GM23248 (cell line): ENCODE measurements around the gene PTPRU. TPM values are rescaled to one million over a fixed set of nuclear protein-coding genes. Genes with fewer than 3 reads are reported as not detected.

Experiments
- DNase-seq: peaks from one replicate; pipeline ENCODE4 v3.0.0-alpha.2; 2015
- H2AFZ ChIP-seq: fragments of 200-600 bp; sonication (generic); 2 replicates; pipeline ENCODE4 v1.6.1; 2016; ENCODE audit warnings: antibody characterized with exemption
- H3F3A ChIP-seq: fragments of 200-600 bp; sonication (generic); 2 replicates; pipeline ENCODE4 v1.6.1; 2016; ENCODE audit warnings: mild to moderate bottlenecking, antibody characterized with exemption, mixed run types; ENCODE audit not compliant: insufficient read depth
- H3K27ac ChIP-seq: fragments of 200-600 bp; sonication (generic); 2 replicates; pipeline ENCODE4 v1.5.1; 2016; ENCODE audit warnings: mild to moderate bottlenecking
- H3K27me3 ChIP-seq: fragments of 200-600 bp; sonication (generic); replicated peaks from 2 replicates; pipeline ENCODE4 v1.6.1; 2016; ENCODE audit warnings: mild to moderate bottlenecking; ENCODE audit not compliant: insufficient read depth
- H3K36me3 ChIP-seq: fragments of 200-600 bp; sonication (generic); 2 replicates; pipeline ENCODE4 v1.6.1; 2016; ENCODE audit warnings: low read depth, mild to moderate bottlenecking
- H3K4me1 ChIP-seq: fragments of 200-600 bp; sonication (generic); 2 replicates; pipeline ENCODE4 v1.6.1; 2016; ENCODE audit warnings: mild to moderate bottlenecking; ENCODE audit not compliant: insufficient read depth
- H3K4me2 ChIP-seq: fragments of 200-600 bp; sonication (generic); one replicate; pipeline ENCODE4 v1.6.1; 2016; ENCODE audit warnings: mild to moderate bottlenecking; ENCODE audit not compliant: unreplicated experiment
- H3K4me3 ChIP-seq: fragments of 200-600 bp; sonication (generic); 2 replicates; pipeline ENCODE4 v1.5.1; 2016; ENCODE audit warnings: mild to moderate bottlenecking
- H3K79me2 ChIP-seq: fragments of 200-600 bp; sonication (generic); 2 replicates; pipeline ENCODE4 v1.6.1; 2016; ENCODE audit warnings: mild to moderate bottlenecking; ENCODE audit not compliant: insufficient read depth
- H3K9ac ChIP-seq: fragments of 200-600 bp; sonication (generic); 2 replicates; pipeline ENCODE4 v1.6.1; 2016; ENCODE audit warnings: mild to moderate bottlenecking
- H3K9me2 ChIP-seq: fragments of 200-600 bp; sonication (generic); 2 replicates; pipeline ENCODE4 v1.6.1; 2016; ENCODE audit warnings: mixed run types, mild to moderate bottlenecking, moderate library complexity; ENCODE audit not compliant: insufficient read depth
- H3K9me3 ChIP-seq: fragments of 200-600 bp; sonication (generic); one replicate; pipeline ENCODE4 v1.6.1; 2017; ENCODE audit warnings: low read depth
- H4K20me1 ChIP-seq: fragments of 200-600 bp; sonication (generic); 2 replicates; pipeline ENCODE4 v1.6.0; 2016; ENCODE audit not compliant: insufficient read depth
- EZH2 ChIP-seq: fragments of 200-600 bp; sonication (generic); IDR thresholded peaks from 2 replicates; pipeline ENCODE4 v1.6.1; 2018; ENCODE audit warnings: antibody characterized with exemption, mild to moderate bottlenecking; ENCODE audit not compliant: insufficient read depth, poor library complexity, severe bottlenecking
- EZH2phosphoT487 ChIP-seq: fragments of 200-600 bp; sonication (generic); IDR thresholded peaks from 2 replicates; pipeline ENCODE4 v1.6.1; 2018; ENCODE audit warnings: antibody characterized with exemption, moderate library complexity, mild to moderate bottlenecking, low read depth; ENCODE audit not compliant: insufficient read depth
- WGBS, 2 experiments: methylation state at CpG; one replicate each; pipeline ENCODE4 v1.1.6; 2015 to 2017; ENCODE audit warnings: low lambda C conversion rate in 2 of 2, low coverage in 1 of 2; ENCODE audit errors: missing lambda C conversion rate in 2 of 2; 5-methylcytosine and 5-hydroxymethylcytosine counted together
- in situ Hi-C: fragments of 300-500 bp; cut with MboI; formaldehyde crosslinking; loops from 2 replicates; pipeline ENCODE4 v1.15.0; 2020
- polyA plus RNA-seq: library from polyadenylated mRNA; unstranded; fragments of >200 nt; fragmentation: Nextera tagmentation; extraction: Ambion mirVana; gene quantifications from 2 replicates; pipeline ENCODE4 v1.2.1, GENCODE V29; 2016
- total RNA-seq: library from RNA; depleted of rRNA; stranded (reverse); fragments of >200 nt; shearing (Covaris generic); gene quantifications from 2 replicates; pipeline ENCODE4 v1.2.3, GENCODE V29; 2014

Gene PTPRU
- total and polyA plus RNA-seq, 2 experiments from 2014 or later = 6.2 to 16.8 TPM

GRCh38 chr1:29331309-29331708 is 95.0 kb downstream of the PTPRU start:
- H3K4me3 ChIP-seq = no peak overlapping the region
- no peaks in the 10 kb centered on the region for H3K9me3 ChIP-seq
- no peak overlapping the region for H3K27ac ChIP-seq
- no peak overlapping the region for H3K9ac ChIP-seq
- H3K36me3 ChIP-seq = no peaks in the 10 kb centered on the region
- no peaks in the 10 kb centered on the region for H3K4me1 ChIP-seq
- no peak for TF ChIP-seq EZH2
- no peak for TF ChIP-seq EZH2phosphoT487
- H4K20me1 ChIP-seq = no peaks in the 10 kb centered on the region
- no peak for DNase-seq
- H3K27me3 ChIP-seq = 0 out of 2 replicates have a peak, but pooled peaks cover 6% of the 10 kb centered on the region
- no peaks in the 10 kb centered on the region for H3K9me2 ChIP-seq
- no peaks in the 10 kb centered on the region for H3F3A ChIP-seq
- no peaks in the 10 kb centered on the region for H3K79me2 ChIP-seq
- H2AFZ ChIP-seq = no peak overlapping the region
- in situ Hi-C loops = no loop called here
- H3K4me2 ChIP-seq = no peak overlapping the region

- in situ Hi-C loops = no loop called here
These were observed 95.4 kb downstream of the PTPRU start for GRCh38 chr1:29331729-29332128.

GRCh38 chr1:29332204-29332603 is 95.9 kb downstream of the PTPRU start:
- 46% methylated on average over 6 of the region's 6 CpGs for WGBS, 2 experiments

More at GRCh38 chr1:29331729-29332128, 95.4 kb downstream of the PTPRU start:
- Histone ChIP-seq H3K36me3 (no peaks in the 10 kb centered on the region), H3F3A (no peaks in the 10 kb centered on the region), H2AFZ (no peak overlapping the region), H3K27ac (no peak overlapping the region), H3K4me3 (no peak overlapping the region), H3K9me3 (no peaks in the 10 kb centered on the region), H3K4me2 (no peak overlapping the region), H3K9ac (no peak overlapping the region), H4K20me1 (no peaks in the 10 kb centered on the region), H3K9me2 (no peaks in the 10 kb centered on the region), H3K27me3 (0 out of 2 replicates have a peak, but pooled peaks cover 6% of the 10 kb centered on the region), H3K4me1 (no peaks in the 10 kb centered on the region), H3K79me2 (no peaks in the 10 kb centered on the region)
- no peak for TF ChIP-seq EZH2phosphoT487
- no peak for TF ChIP-seq EZH2
- DNase-seq = peak; percentile 13
- 6 to 12% methylated on average over 1 of the region's 1 CpG for WGBS, 2 experiments

GRCh38 chr1:29333008-29333407 is 96.7 kb downstream of the PTPRU start:
- no peaks in the 10 kb centered on the region for H4K20me1 ChIP-seq
- H3K27me3 ChIP-seq = 0 out of 2 replicates have a peak, but pooled peaks cover 6% of the 10 kb centered on the region
- H3K9me3 ChIP-seq = no peaks in the 10 kb centered on the region
- H3K9me2 ChIP-seq = no peaks in the 10 kb centered on the region
- TF ChIP-seq EZH2 (no peak), EZH2phosphoT487 (no peak)
- DNase-seq = no peak
- in situ Hi-C loops = no loop called here
- no peaks in the 10 kb centered on the region for H3F3A ChIP-seq
- no peak overlapping the region for H3K4me3 ChIP-seq
- 73 to 84% methylated on average over 3 of the region's 3 CpGs for WGBS, 2 experiments
- H3K9ac ChIP-seq = no peak overlapping the region
- no peak overlapping the region for H3K27ac ChIP-seq
- no peaks in the 10 kb centered on the region for H3K36me3 ChIP-seq
- H3K79me2 ChIP-seq = no peaks in the 10 kb centered on the region
- H3K4me2 ChIP-seq = no peak overlapping the region
- no peaks in the 10 kb centered on the region for H3K4me1 ChIP-seq
- no peak overlapping the region for H2AFZ ChIP-seq

More at GRCh38 chr1:29332204-29332603, 95.9 kb downstream of the PTPRU start:
- H3K4me3 ChIP-seq = no peak overlapping the region
- in situ Hi-C loops = no loop called here
- no peak overlapping the region for H3K27ac ChIP-seq
- H3K27me3 ChIP-seq = 0 out of 2 replicates have a peak, but pooled peaks cover 6% of the 10 kb centered on the region
- TF ChIP-seq EZH2 = no peak
- no peak for TF ChIP-seq EZH2phosphoT487
- no peak overlapping the region for H3K9ac ChIP-seq
- H3K9me2 ChIP-seq = no peaks in the 10 kb centered on the region
- H3K36me3 ChIP-seq = no peaks in the 10 kb centered on the region
- H3F3A ChIP-seq = no peaks in the 10 kb centered on the region
- H4K20me1 ChIP-seq = no peaks in the 10 kb centered on the region
- no peaks in the 10 kb centered on the region for H3K4me1 ChIP-seq
- no peaks in the 10 kb centered on the region for H3K79me2 ChIP-seq
- no peak overlapping the region for H3K4me2 ChIP-seq
- H3K9me3 ChIP-seq = no peaks in the 10 kb centered on the region
- peak; percentile 37 for DNase-seq
- H2AFZ ChIP-seq = no peak overlapping the region

GRCh38 chr1:29335573-29335972 is 99.3 kb downstream of the PTPRU start:
- DNase-seq = no peak
- Histone ChIP-seq H3K27me3 (0 out of 2 replicates have a peak, but pooled peaks cover 6% of the 10 kb centered on the region), H3K4me1 (no peaks in the 10 kb centered on the region), H3K27ac (no peak overlapping the region), H3K9me3 (no peaks in the 10 kb centered on the region), H2AFZ (no peak overlapping the region), H4K20me1 (no peaks in the 10 kb centered on the region), H3K4me2 (no peak overlapping the region), H3K9me2 (no peaks in the 10 kb centered on the region), H3F3A (no peaks in the 10 kb centered on the region), H3K9ac (no peak overlapping the region), H3K36me3 (no peaks in the 10 kb centered on the region), H3K79me2 (no peaks in the 10 kb centered on the region), H3K4me3 (no peak overlapping the region)
- TF ChIP-seq EZH2 = no peak
- TF ChIP-seq EZH2phosphoT487 = no peak
- in situ Hi-C loops = no loop called here
